GM10248 (cell line): ENCODE results near the gene FAM163B.

Experiments
- CTCF ChIA-PET: fragments of 300-600 bp; sonication (Branson Sonifier 250); formaldehyde crosslinking; extraction: SDS; loops from one replicate; lab custom pipeline; 2021; ENCODE audit warnings: antibody characterized with exemption; lab: Yijun Ruan, JAX
- POLR2A ChIA-PET: fragments of 350-650 bp; sonication (Branson Sonifier 250); formaldehyde crosslinking; extraction: SDS; loops from one replicate; lab custom pipeline; 2020; ENCODE audit warnings: antibody characterized with exemption; lab: Yijun Ruan, JAX
- DNase-seq: peaks from one replicate; pipeline ENCODE4 v3.0.0; 2012; ENCODE audit errors: extremely low spot score
- TF ChIP-seq, protein P1 (sequence below): IDR thresholded peaks from 2 replicates; pipeline ENCODE4 v1.5.1; 2012; ENCODE audit warnings: mild to moderate bottlenecking, low read depth; ENCODE audit errors: extremely low read depth, missing control alignments, control extremely low read depth

FAM163B gene

DNA sequence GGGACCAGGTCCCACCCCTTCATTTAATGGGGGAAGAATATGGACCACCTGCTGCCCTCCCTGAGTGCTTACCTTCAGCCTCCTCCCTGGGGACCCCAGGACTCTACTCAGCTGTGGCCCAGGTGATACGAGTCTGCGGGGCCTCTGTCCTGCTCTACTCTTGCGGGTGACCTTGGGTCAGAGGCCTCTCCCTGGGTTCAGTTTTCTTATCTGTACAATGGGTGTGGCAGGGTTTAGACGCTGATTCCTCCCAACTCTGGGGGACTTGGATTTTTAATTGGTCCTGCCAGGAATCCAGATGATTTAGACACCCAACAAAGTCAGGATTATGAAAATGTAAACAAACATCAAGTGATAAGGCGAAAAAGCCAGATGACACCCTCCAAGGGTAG, 25.0 kb downstream of the FAM163B start:
- CTCF ChIA-PET: no interaction called here
- TF ChIP-seq, protein P1, sequence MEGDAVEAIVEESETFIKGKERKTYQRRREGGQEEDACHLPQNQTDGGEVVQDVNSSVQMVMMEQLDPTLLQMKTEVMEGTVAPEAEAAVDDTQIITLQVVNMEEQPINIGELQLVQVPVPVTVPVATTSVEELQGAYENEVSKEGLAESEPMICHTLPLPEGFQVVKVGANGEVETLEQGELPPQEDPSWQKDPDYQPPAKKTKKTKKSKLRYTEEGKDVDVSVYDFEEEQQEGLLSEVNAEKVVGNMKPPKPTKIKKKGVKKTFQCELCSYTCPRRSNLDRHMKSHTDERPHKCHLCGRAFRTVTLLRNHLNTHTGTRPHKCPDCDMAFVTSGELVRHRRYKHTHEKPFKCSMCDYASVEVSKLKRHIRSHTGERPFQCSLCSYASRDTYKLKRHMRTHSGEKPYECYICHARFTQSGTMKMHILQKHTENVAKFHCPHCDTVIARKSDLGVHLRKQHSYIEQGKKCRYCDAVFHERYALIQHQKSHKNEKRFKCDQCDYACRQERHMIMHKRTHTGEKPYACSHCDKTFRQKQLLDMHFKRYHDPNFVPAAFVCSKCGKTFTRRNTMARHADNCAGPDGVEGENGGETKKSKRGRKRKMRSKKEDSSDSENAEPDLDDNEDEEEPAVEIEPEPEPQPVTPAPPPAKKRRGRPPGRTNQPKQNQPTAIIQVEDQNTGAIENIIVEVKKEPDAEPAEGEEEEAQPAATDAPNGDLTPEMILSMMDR: no peak
- POLR2A ChIA-PET: interaction anchor here (0.8 kb wide), 1 partner anchor 108 kb away, joined by 3 read pairs; no protein-coding TSS in a partner anchor
- no peak for DNase-seq

DNA sequence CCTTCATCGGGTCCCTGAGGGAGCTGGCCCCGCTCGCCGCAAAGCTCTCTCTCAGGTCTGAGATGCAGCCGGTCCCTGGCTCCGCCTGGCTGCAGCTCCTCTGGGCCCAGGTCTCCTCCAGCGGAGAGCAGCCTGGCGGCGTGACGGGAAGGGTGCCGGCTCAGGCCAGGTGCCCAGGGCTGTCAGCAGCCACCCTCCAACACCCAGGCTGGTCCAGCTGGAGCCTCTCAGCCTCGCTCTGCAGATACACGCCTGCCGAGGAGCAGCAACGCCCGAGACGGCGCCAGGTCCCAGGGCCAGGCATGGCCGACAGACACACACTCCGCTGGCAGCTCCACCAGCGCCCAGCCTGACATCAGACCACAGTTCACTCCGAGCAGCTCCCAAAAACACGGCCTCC, 25.6 kb downstream of the FAM163B start:
- TF ChIP-seq, protein P1: no peak
- no peak for DNase-seq
- CTCF ChIA-PET: interaction anchor here (1.2 kb wide), 1 partner anchor 10 kb away, joined by 3 read pairs; no protein-coding TSS in a partner anchor
- POLR2A ChIA-PET: interaction anchor here (0.8 kb wide), 1 partner anchor 109 kb away, joined by 3 read pairs; no protein-coding TSS in a partner anchor

DNA sequence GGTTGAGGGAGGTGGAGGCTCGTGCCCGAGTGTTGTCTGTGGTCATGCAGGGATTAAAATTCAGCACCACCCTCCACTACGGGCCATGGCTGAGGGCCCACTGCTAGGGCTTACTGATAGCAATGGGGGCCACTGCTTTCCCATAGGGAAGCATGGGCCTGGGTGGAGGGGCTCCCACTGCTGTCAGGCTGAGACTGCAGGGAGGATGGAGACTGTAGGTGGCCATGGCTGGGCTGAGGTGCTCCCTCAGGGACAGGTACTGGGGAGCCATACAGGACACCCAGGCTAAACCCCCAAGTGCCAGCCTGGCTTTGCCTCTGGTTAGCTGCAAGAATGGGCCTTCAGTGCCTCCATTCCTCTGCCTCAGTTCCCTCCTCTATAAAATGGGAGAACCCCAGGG, 26.1 kb downstream of the FAM163B start:
- CTCF ChIA-PET: interaction anchor here (1.2 kb wide), 1 partner anchor 11 kb away, joined by 3 read pairs; no protein-coding TSS in a partner anchor
- TF ChIP-seq, protein P1: no peak
- no peak for DNase-seq
- POLR2A ChIA-PET: interaction anchor here (0.8 kb wide), 1 partner anchor 109 kb away, joined by 3 read pairs; no protein-coding TSS in a partner anchor

DNA sequence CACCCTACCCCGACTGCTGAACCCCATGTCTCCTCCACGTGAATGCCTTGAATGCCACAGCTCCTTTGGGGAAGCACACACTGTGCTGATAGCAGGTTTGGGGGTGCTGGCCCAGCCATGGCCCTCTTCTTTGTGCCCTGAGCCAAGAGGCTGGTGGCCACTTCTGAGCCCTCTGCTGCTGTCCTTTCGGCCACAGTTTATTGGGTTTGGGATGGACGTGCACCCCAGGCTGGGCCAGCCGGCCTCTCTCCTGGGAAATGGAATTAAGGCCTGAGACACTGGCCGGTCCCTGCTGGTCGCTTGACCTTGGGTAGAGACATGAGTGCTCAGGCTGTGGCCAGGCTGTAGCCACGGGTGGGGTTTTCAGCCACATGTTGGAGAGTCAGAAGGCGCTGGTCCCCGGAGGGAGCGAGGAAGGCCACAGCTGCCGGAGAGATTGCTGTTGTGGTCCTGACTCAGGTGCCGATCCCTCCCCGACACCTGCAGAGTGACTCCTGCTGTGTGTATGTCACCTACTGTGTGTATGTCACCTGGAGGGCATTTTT, 26.6 kb downstream of the FAM163B start:
- POLR2A ChIA-PET: no interaction called here
- TF ChIP-seq, protein P1: no peak
- CTCF ChIA-PET: interaction anchor here (1.0 to 1.2 kb wide), 2 partner anchors 11 to 49 kb away, joined by 3 to 4 read pairs; no protein-coding TSS in a partner anchor
- no peak for DNase-seq

DNA sequence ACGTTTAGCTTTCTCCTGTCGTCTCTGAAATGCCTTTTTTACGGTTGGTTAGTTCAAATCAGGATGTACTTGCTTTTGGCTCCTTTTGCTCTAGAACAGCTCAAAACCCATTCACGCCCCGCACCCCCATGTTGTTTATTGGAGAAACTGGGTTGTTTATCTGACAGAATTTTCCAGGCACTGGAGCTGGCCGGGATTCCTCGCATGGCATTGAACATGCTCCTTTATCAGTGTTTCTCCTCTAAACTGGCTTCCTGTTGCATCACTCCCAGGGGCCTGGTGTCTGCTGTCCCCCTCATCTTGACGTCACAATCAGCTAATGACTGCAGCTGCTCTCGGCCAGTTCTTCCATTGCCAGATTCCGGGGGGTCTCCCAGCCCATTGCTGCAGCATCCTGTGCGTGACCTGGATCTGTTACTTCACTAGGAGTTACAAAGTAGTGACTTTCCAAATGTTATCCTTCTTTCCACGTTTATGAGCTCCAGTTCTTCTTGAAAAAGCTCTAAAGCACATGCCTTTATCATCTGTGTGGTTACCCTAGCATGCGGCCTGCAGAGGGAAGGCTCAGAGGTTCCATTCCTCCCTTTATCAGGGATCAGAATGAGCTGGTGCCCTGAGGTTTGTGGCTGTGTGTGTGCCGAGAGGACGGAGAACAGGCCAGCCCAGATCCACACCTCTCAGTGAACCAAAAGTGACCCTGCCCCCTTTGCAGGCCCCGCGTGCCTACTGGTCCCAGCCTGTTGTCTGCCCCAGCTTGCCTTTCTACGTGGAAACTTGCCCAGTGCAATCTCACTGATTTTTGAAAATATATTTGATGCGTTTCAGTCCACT, 27.5 kb downstream of the FAM163B start:
- ChIA-PET POLR2A (no interaction called here), CTCF (interaction anchor here (1.0 to 2.4 kb wide), 4 partner anchors 8 to 49 kb away, joined by 3 to 5 read pairs (median 4); no protein-coding TSS in a partner anchor)
- no peak for DNase-seq

DNA sequence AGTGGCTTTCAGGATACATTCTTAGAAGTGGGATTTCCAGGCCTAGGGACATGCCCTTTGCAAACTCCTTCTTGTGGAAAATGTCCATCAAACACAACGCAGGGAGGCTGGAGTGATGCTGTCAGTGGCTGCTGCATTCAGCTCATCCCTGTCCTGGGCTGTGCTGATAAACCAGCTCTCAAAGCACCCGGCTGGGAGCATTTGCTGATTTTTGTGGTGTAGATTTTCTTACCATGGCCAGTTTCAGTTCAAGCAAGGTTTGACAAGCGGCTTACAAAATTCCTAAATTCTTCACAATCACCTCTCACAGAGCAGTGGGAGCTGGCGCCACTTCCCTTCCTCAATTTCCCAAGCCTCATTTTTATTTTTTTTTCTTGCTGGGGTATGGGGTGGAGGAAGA, 28.2 kb downstream of the FAM163B start:
- TF ChIP-seq, protein P1: no peak
- no peak for DNase-seq
- CTCF ChIA-PET: interaction anchor here (1.4 to 2.4 kb wide), 3 partner anchors 9 to 48 kb away, joined by 3 to 5 read pairs (median 5); no protein-coding TSS in a partner anchor
- POLR2A ChIA-PET: interaction anchor here (0.5 kb wide), 1 partner anchor 432 kb away, joined by 5 read pairs; no protein-coding TSS in a partner anchor

More for the DNA sequence above, 27.5 kb downstream of the FAM163B start:
- TF ChIP-seq, protein P1: no peak
